Activated CD8-positive, alpha-beta memory T cell treated with anti-CD3 and anti-CD28 coated beads, Interleukin-2, amount 10 ng/mL, durations not matched to agents 7 days and 5 days (primary cell): ENCODE results near the gene ZYG11B. TPM values are rescaled to one million over a fixed set of nuclear protein-coding genes. Genes with fewer than 3 reads are reported as not detected.
"Not testable (repeated sequence)": the region's sequence is repeated elsewhere in the genome, so short reads cannot be mapped to it uniquely, and the experiment has no call there.

ENCODE experiments used
- ATAC-seq: fragments of 150-1000 bp; cut with Tn5 transposase; one replicate; pipeline ENCODE4 v1.10.0; 2021; ENCODE audit warnings: moderate library complexity
- CTCF ChIA-PET: fragments of 350-600 bp; sonication (Branson Sonifier 250); formaldehyde crosslinking; loops from one replicate; lab custom pipeline; 2021; ENCODE audit warnings: antibody characterized with exemption; lab: Charles Lee
- DNase-seq: peaks from one replicate; pipeline ENCODE4 v3.0.0-alpha.2; 2020
- H3K27ac Mint-ChIP-seq: one replicate; pipeline ENCODE4 v1.8.0; 2021; ENCODE audit warnings: mild to moderate bottlenecking, mixed read lengths
- H3K27me3 Mint-ChIP-seq: one replicate; pipeline ENCODE4 v1.8.0; 2021; ENCODE audit warnings: mixed read lengths
- H3K36me3 Mint-ChIP-seq: one replicate; pipeline ENCODE4 v1.8.0; 2021; ENCODE audit warnings: mild to moderate bottlenecking, mixed read lengths
- H3K4me1 Mint-ChIP-seq: one replicate; pipeline ENCODE4 v1.8.0; 2021; ENCODE audit warnings: mixed read lengths
- H3K4me3 Mint-ChIP-seq: one replicate; pipeline ENCODE4 v1.8.0; 2021; ENCODE audit warnings: mild to moderate bottlenecking, moderate library complexity, mixed read lengths
- H3K9me3 Mint-ChIP-seq: one replicate; pipeline ENCODE4 v1.8.0; 2022; ENCODE audit warnings: low read depth, mixed read lengths
- total RNA-seq, 2 experiments: library from RNA; stranded (reverse); gene quantifications; one replicate each; pipeline ENCODE4 v1.2.3, GENCODE V29; 2021

The ZYG11B gene
- total RNA-seq, 2 experiments from 2014 or later = 7.5 to 9.8 TPM

GRCh38 chr1:52795464-52795863 lies 69.2 kb downstream of the ZYG11B start:
- CTCF ChIA-PET = interaction anchor here (1.1 kb wide), 1 partner anchor 30 kb away, joined by 3 read pairs; no protein-coding TSS in a partner anchor
- ATAC-seq (no peak), DNase-seq (no peak)
- Mint-ChIP-seq H3K4me1 (no peaks in the 10 kb centered on the region), H3K27ac (no peak overlapping the region), H3K4me3 (no peak overlapping the region), H3K9me3 (no peaks in the 10 kb centered on the region), H3K27me3 (no peaks in the 10 kb centered on the region), H3K36me3 (peaks cover 4% of the 10 kb centered on the region)

GRCh38 chr1:52798331-52798730 lies 72.1 kb downstream of the ZYG11B start:
- Mint-ChIP-seq H3K4me3 (no peak overlapping the region), H3K27me3 (no peaks in the 10 kb centered on the region), H3K9me3 (no peaks in the 10 kb centered on the region), H3K4me1 (no peaks in the 10 kb centered on the region), H3K36me3 (peaks cover 4% of the 10 kb centered on the region), H3K27ac (no peak overlapping the region)
- ATAC-seq = no peak
- DNase-seq = no peak
- CTCF ChIA-PET = interaction anchor here (0.9 kb wide), 1 partner anchor 28 kb away, joined by 3 read pairs; no protein-coding TSS in a partner anchor

- Mint-ChIP-seq H3K9me3 (no peaks in the 10 kb centered on the region), H3K27me3 (no peaks in the 10 kb centered on the region), H3K27ac (no peak overlapping the region), H3K36me3 (peaks cover 4% of the 10 kb centered on the region), H3K4me3 (no peak overlapping the region), H3K4me1 (no peaks in the 10 kb centered on the region)
- CTCF ChIA-PET = no interaction called here
- DNase-seq (no peak), ATAC-seq (no peak)
Observed at GRCh38 chr1:52801011-52801410, 74.8 kb downstream of the ZYG11B start.

GRCh38 chr1:52804083-52804482 lies 77.8 kb downstream of the ZYG11B start:
- H3K27me3 Mint-ChIP-seq, H3K27ac Mint-ChIP-seq, H3K9me3 Mint-ChIP-seq, H3K36me3 Mint-ChIP-seq, ATAC-seq, CTCF ChIA-PET, DNase-seq, H3K4me1 Mint-ChIP-seq, H3K4me3 Mint-ChIP-seq: not testable (repeated sequence)

GRCh38 chr1:52814465-52814864 lies 88.2 kb downstream of the ZYG11B start:
- CTCF ChIA-PET = no interaction called here
- H3K4me3 Mint-ChIP-seq = no peak overlapping the region
- H3K36me3 Mint-ChIP-seq = peaks cover 7% of the 10 kb centered on the region
- no peak overlapping the region for H3K27ac Mint-ChIP-seq
- no peaks in the 10 kb centered on the region for H3K4me1 Mint-ChIP-seq
- DNase-seq (no peak), ATAC-seq (no peak)
- H3K9me3 Mint-ChIP-seq = no peaks in the 10 kb centered on the region
- H3K27me3 Mint-ChIP-seq = no peaks in the 10 kb centered on the region

- H3K27me3 Mint-ChIP-seq, H3K9me3 Mint-ChIP-seq, DNase-seq, H3K4me1 Mint-ChIP-seq, H3K36me3 Mint-ChIP-seq, H3K4me3 Mint-ChIP-seq, ATAC-seq, H3K27ac Mint-ChIP-seq: not testable (repeated sequence)
- CTCF ChIA-PET = interaction anchor here (0.6 kb wide), 1 partner anchor 80 kb away, joined by 4 read pairs; no protein-coding TSS in a partner anchor
Observed at GRCh38 chr1:52820830-52821229, 94.6 kb downstream of the ZYG11B start.

GRCh38 chr1:52825868-52826267 lies 99.6 kb downstream of the ZYG11B start:
- DNase-seq = no peak
- peak; percentile 68 for ATAC-seq
- Mint-ChIP-seq H3K9me3 (no peaks in the 10 kb centered on the region), H3K4me3 (no peak overlapping the region), H3K36me3 (no peaks in the 10 kb centered on the region), H3K27me3 (no peaks in the 10 kb centered on the region), H3K4me1 (no peaks in the 10 kb centered on the region), H3K27ac (no peak overlapping the region)
- CTCF ChIA-PET = interaction anchor here (0.9 to 1.5 kb wide), 10 partner anchors 9 to 360 kb away, joined by 3 to 6 read pairs (median 4); partner anchors contain the start of gene ZYG11B

GRCh38 chr1:52834798-52835197 lies 108.5 kb downstream of the ZYG11B start:
- ATAC-seq (no peak), DNase-seq (no peak)
- no peaks in the 10 kb centered on the region for H3K36me3 Mint-ChIP-seq
- H3K4me1 Mint-ChIP-seq = no peaks in the 10 kb centered on the region
- CTCF ChIA-PET = no interaction called here
- no peaks in the 10 kb centered on the region for H3K9me3 Mint-ChIP-seq
- no peak overlapping the region for H3K27ac Mint-ChIP-seq
- H3K27me3 Mint-ChIP-seq = peaks cover 7% of the 10 kb centered on the region
- no peak overlapping the region for H3K4me3 Mint-ChIP-seq

GRCh38 chr1:52836035-52836434 lies 109.8 kb downstream of the ZYG11B start:
- ATAC-seq (no peak), DNase-seq (no peak)
- Mint-ChIP-seq H3K4me1 (no peaks in the 10 kb centered on the region), H3K27ac (no peak overlapping the region), H3K9me3 (no peaks in the 10 kb centered on the region), H3K4me3 (no peak overlapping the region), H3K36me3 (no peaks in the 10 kb centered on the region), H3K27me3 (peaks cover 7% of the 10 kb centered on the region)
- CTCF ChIA-PET = no interaction called here

- H3K27ac Mint-ChIP-seq, H3K36me3 Mint-ChIP-seq, H3K4me3 Mint-ChIP-seq, H3K9me3 Mint-ChIP-seq, DNase-seq, CTCF ChIA-PET, H3K4me1 Mint-ChIP-seq, ATAC-seq: not testable (repeated sequence)
- H3K27me3 Mint-ChIP-seq = peaks cover 23% of the 10 kb centered on the region
Observed at GRCh38 chr1:52839175-52839574, 112.9 kb downstream of the ZYG11B start.

- no peak within 1 kb of the TSS for H3K27ac Mint-ChIP-seq
- H3K36me3 Mint-ChIP-seq = no peaks in the 10 kb centered on the region
- peak within 1 kb of the TSS; percentile 47 for H3K4me3 Mint-ChIP-seq
- peak; percentile 99 for ATAC-seq
- CTCF ChIA-PET = interaction anchor here (0.6 to 1.9 kb wide), 5 partner anchors 25 to 184 kb away, joined by 3 to 6 read pairs (median 3); partner anchors contain the start of gene ECHDC2
- peaks cover 24% of the 10 kb centered on the region for H3K27me3 Mint-ChIP-seq
- H3K9me3 Mint-ChIP-seq = no peaks in the 10 kb centered on the region
- peaks cover 2% of the 10 kb centered on the region for H3K4me1 Mint-ChIP-seq
- DNase-seq = peak; percentile 83
Observed at GRCh38 chr1:52842643-52843310, 116.5 kb downstream of the ZYG11B start, which contains the start of gene ZYG11A. Gene ZYG11A (plus strand): TSS chr1:52842760. CDS start chr1:52842884, 124 bp downstream.

GRCh38 chr1:52845119-52845518 lies 118.9 kb downstream of the ZYG11B start:
- peaks cover 24% of the 10 kb centered on the region for H3K27me3 Mint-ChIP-seq
- H3K36me3 Mint-ChIP-seq, ATAC-seq, H3K27ac Mint-ChIP-seq, H3K4me3 Mint-ChIP-seq, CTCF ChIA-PET, DNase-seq, H3K4me1 Mint-ChIP-seq, H3K9me3 Mint-ChIP-seq: not testable (repeated sequence)

- Mint-ChIP-seq H3K4me3 (no peak overlapping the region), H3K4me1 (peaks cover under 1% of the 10 kb centered on the region), H3K27ac (no peak overlapping the region), H3K36me3 (no peaks in the 10 kb centered on the region), H3K9me3 (no peaks in the 10 kb centered on the region), H3K27me3 (peaks cover 23% of the 10 kb centered on the region)
- CTCF ChIA-PET = interaction anchor here (0.6 kb wide), 1 partner anchor 905 kb away, joined by 3 read pairs; no protein-coding TSS in a partner anchor
- ATAC-seq = no peak
- DNase-seq = no peak
Observed at GRCh38 chr1:52848423-52848822, 122.2 kb downstream of the ZYG11B start.

GRCh38 chr1:52850951-52851350 lies 124.7 kb downstream of the ZYG11B start:
- Mint-ChIP-seq H3K4me3 (no peak overlapping the region), H3K4me1 (no peaks in the 10 kb centered on the region), H3K27ac (no peak overlapping the region), H3K36me3 (no peaks in the 10 kb centered on the region), H3K9me3 (no peaks in the 10 kb centered on the region), H3K27me3 (peaks cover 13% of the 10 kb centered on the region)
- ATAC-seq (no peak), DNase-seq (no peak)
- CTCF ChIA-PET = no interaction called here
